GM12801 (cell line): ENCODE results near the gene TAS2R40.

Source experiments
- CTCF ChIP-seq: IDR thresholded peaks from one replicate; pipeline ENCODE4 v1.5.1; 2011; ENCODE audit warnings: control low read depth; ENCODE audit not compliant: insufficient read length; ENCODE audit errors: extremely low read depth

TAS2R40 gene

GRCh38 chr7:143225047-143225446 lies 3.2 kb downstream of the TAS2R40 start:
- no peak for TF ChIP-seq CTCF

GRCh38 chr7:143227806-143228205 lies 6.0 kb downstream of the TAS2R40 start:
- TF ChIP-seq CTCF = no peak

GRCh38 chr7:143229054-143229790 lies 7.4 kb downstream of the TAS2R40 start:
- no peak for TF ChIP-seq CTCF

GRCh38 chr7:143230602-143231457 lies 9.0 kb downstream of the TAS2R40 start:
- TF ChIP-seq CTCF = no peak

GRCh38 chr7:143233816-143234532 lies 12.1 kb downstream of the TAS2R40 start:
- no peak for TF ChIP-seq CTCF

- TF ChIP-seq CTCF = no peak
Observed at GRCh38 chr7:143234533-143234875, 12.7 kb downstream of the TAS2R40 start.

GRCh38 chr7:143235561-143235960 lies 13.7 kb downstream of the TAS2R40 start:
- TF ChIP-seq CTCF = no peak
